NCI-H1436 treated with DMSO at 0.1 percent for 48 hours (cell line): ENCODE results near the gene OXLD1.
"Not testable (repeated sequence)": the region's sequence is repeated elsewhere in the genome, so short reads cannot be mapped to it uniquely, and the experiment has no call there.

ENCODE experiments used
- DNase-seq: peaks from one replicate; lab custom pipeline; 2025; lab: John Stamatoyannopoulos, UW

The OXLD1 gene

GRCh38 chr17:81652906-81653771, 13.3 kb downstream of the OXLD1 start:
- no peak for DNase-seq

GRCh38 chr17:81651692-81652091, 14.7 kb downstream of the OXLD1 start:
- no peak for DNase-seq

GRCh38 chr17:81650951-81651350, 15.5 kb downstream of the OXLD1 start:
- no peak for DNase-seq

GRCh38 chr17:81648707-81649085, 17.7 kb downstream of the OXLD1 start:
- no peak for DNase-seq

GRCh38 chr17:81648013-81648706, 18.2 kb downstream of the OXLD1 start:
- DNase-seq, result no peak

GRCh38 chr17:81647640-81648012, 18.8 kb downstream of the OXLD1 start:
- DNase-seq, result no peak

- no peak for DNase-seq
Observed at GRCh38 chr17:81646869-81647600, 19.4 kb downstream of the OXLD1 start.

- DNase-seq, result no peak
Observed at GRCh38 chr17:81644976-81645952, 21.1 kb downstream of the OXLD1 start.

GRCh38 chr17:81644496-81644895, 21.9 kb downstream of the OXLD1 start:
- no peak for DNase-seq

GRCh38 chr17:81641825-81642489, 24.4 kb downstream of the OXLD1 start:
- DNase-seq, result no peak

GRCh38 chr17:81640011-81640410, 26.4 kb downstream of the OXLD1 start:
- DNase-seq, result no peak

- DNase-seq, result no peak
Observed at GRCh38 chr17:81638683-81639082, 27.7 kb downstream of the OXLD1 start.

GRCh38 chr17:81636505-81637288, 29.7 kb downstream of the OXLD1 start, which contains the start of the genes NPLOC4 and TSPAN10:
TSS of gene NPLOC4 (minus strand) at chr17:81637112. CDS start at chr17:81636930, 182 bp downstream.
TSS of gene TSPAN10 (plus strand) at chr17:81637196. CDS start at chr17:81642413, 5,217 bp downstream.
- DNase-seq, result peak; percentile 25

- DNase-seq, result no peak
Observed at GRCh38 chr17:81635973-81636504, 30.4 kb downstream of the OXLD1 start.

GRCh38 chr17:81635431-81635830, 31.0 kb downstream of the OXLD1 start:
- no peak for DNase-seq

GRCh38 chr17:81631482-81631881, 34.9 kb downstream of the OXLD1 start:
- DNase-seq, result no peak

GRCh38 chr17:81630274-81630673, 36.1 kb downstream of the OXLD1 start:
- no peak for DNase-seq

GRCh38 chr17:81621494-81622130, 44.8 kb downstream of the OXLD1 start:
- no peak for DNase-seq

GRCh38 chr17:81618307-81618706, 48.1 kb downstream of the OXLD1 start:
- not testable (repeated sequence) for DNase-seq
